Measurements from ENCODE around the gene ASCC3.
"Not testable (repeated sequence)": the region's sequence is repeated elsewhere in the genome, so short reads cannot be mapped to it uniquely, and the experiment has no call there.

Gene ASCC3

GRCh38 chr6:100665041-100665380 lies 216.1 kb downstream of the ASCC3 start:
- Mint-ChIP-seq H3K27ac (peak overlapping the region; percentile 11), H3K27me3 (ENCODE audit: low read depth) (no peaks in the 10 kb centered on the region), H3K36me3 (ENCODE audit: low read depth) (no peaks in the 10 kb centered on the region), H3K4me3 (no peak overlapping the region), H3K4me1 (ENCODE audit: low read depth) (peaks cover 5% of the 10 kb centered on the region), H3K9me3 (no peaks in the 10 kb centered on the region)
- DNase-seq (ENCODE audit: low spot score) = no peak

GRCh38 chr6:100664274-100665040 lies 216.7 kb downstream of the ASCC3 start:
- Mint-ChIP-seq H3K36me3 (ENCODE audit: low read depth) (no peaks in the 10 kb centered on the region), H3K9me3 (no peaks in the 10 kb centered on the region), H3K4me3 (no peak overlapping the region), H3K27me3 (ENCODE audit: low read depth) (no peaks in the 10 kb centered on the region), H3K27ac (peak overlapping the region; percentile 11), H3K4me1 (ENCODE audit: low read depth) (peaks cover 5% of the 10 kb centered on the region)
- no peak for DNase-seq (ENCODE audit: low spot score)

- DNase-seq (ENCODE audit: low spot score) = no peak
- no peak overlapping the region for H3K4me3 Mint-ChIP-seq
- no peak overlapping the region for H3K27ac Mint-ChIP-seq
- no peaks in the 10 kb centered on the region for H3K9me3 Mint-ChIP-seq
- H3K27me3 Mint-ChIP-seq (ENCODE audit: low read depth) = no peaks in the 10 kb centered on the region
- peaks cover 5% of the 10 kb centered on the region for H3K4me1 Mint-ChIP-seq (ENCODE audit: low read depth)
- H3K36me3 Mint-ChIP-seq (ENCODE audit: low read depth) = no peaks in the 10 kb centered on the region
Observed at GRCh38 chr6:100663219-100663863, 217.8 kb downstream of the ASCC3 start.

- Mint-ChIP-seq H3K27ac (no peak overlapping the region), H3K36me3 (ENCODE audit: low read depth) (no peaks in the 10 kb centered on the region), H3K4me1 (ENCODE audit: low read depth) (peaks cover 5% of the 10 kb centered on the region), H3K4me3 (no peak overlapping the region), H3K9me3 (no peaks in the 10 kb centered on the region), H3K27me3 (ENCODE audit: low read depth) (no peaks in the 10 kb centered on the region)
- no peak for DNase-seq (ENCODE audit: low spot score)
Observed at GRCh38 chr6:100662264-100662663, 218.9 kb downstream of the ASCC3 start.

GRCh38 chr6:100658486-100658885 lies 222.6 kb downstream of the ASCC3 start:
- Mint-ChIP-seq H3K4me1 (ENCODE audit: low read depth) (no peaks in the 10 kb centered on the region), H3K9me3 (no peaks in the 10 kb centered on the region), H3K4me3 (no peak overlapping the region), H3K36me3 (ENCODE audit: low read depth) (peaks cover 4% of the 10 kb centered on the region), H3K27ac (no peak overlapping the region), H3K27me3 (ENCODE audit: low read depth) (no peaks in the 10 kb centered on the region)
- DNase-seq (ENCODE audit: low spot score) = no peak

GRCh38 chr6:100657678-100658330 lies 223.3 kb downstream of the ASCC3 start:
- no peaks in the 10 kb centered on the region for H3K4me1 Mint-ChIP-seq (ENCODE audit: low read depth)
- H3K9me3 Mint-ChIP-seq = no peaks in the 10 kb centered on the region
- no peak overlapping the region for H3K27ac Mint-ChIP-seq
- H3K27me3 Mint-ChIP-seq (ENCODE audit: low read depth) = no peaks in the 10 kb centered on the region
- peaks cover 7% of the 10 kb centered on the region for H3K36me3 Mint-ChIP-seq (ENCODE audit: low read depth)
- no peak for DNase-seq (ENCODE audit: low spot score)
- no peak overlapping the region for H3K4me3 Mint-ChIP-seq

GRCh38 chr6:100641147-100641546 lies 240.0 kb downstream of the ASCC3 start:
- H3K27me3 Mint-ChIP-seq (ENCODE audit: low read depth); H3K27ac Mint-ChIP-seq; H3K4me1 Mint-ChIP-seq (ENCODE audit: low read depth); H3K9me3 Mint-ChIP-seq; DNase-seq (ENCODE audit: low spot score); H3K4me3 Mint-ChIP-seq: not testable (repeated sequence)
- peaks cover 61% of the 10 kb centered on the region for H3K36me3 Mint-ChIP-seq (ENCODE audit: low read depth)

- Mint-ChIP-seq H3K27ac (no peak overlapping the region), H3K4me1 (ENCODE audit: low read depth) (no peaks in the 10 kb centered on the region), H3K27me3 (ENCODE audit: low read depth) (no peaks in the 10 kb centered on the region), H3K36me3 (ENCODE audit: low read depth) (peaks cover 24% of the 10 kb centered on the region), H3K4me3 (no peak overlapping the region), H3K9me3 (peaks cover 4% of the 10 kb centered on the region)
- DNase-seq (ENCODE audit: low spot score) = no peak
Observed at GRCh38 chr6:100633096-100633777, 247.9 kb downstream of the ASCC3 start.

- DNase-seq (ENCODE audit: low spot score) = no peak
- H3K4me1 Mint-ChIP-seq (ENCODE audit: low read depth) = no peaks in the 10 kb centered on the region
- H3K9me3 Mint-ChIP-seq = no peaks in the 10 kb centered on the region
- peaks cover 13% of the 10 kb centered on the region for H3K36me3 Mint-ChIP-seq (ENCODE audit: low read depth)
- H3K27ac Mint-ChIP-seq = no peak overlapping the region
- H3K27me3 Mint-ChIP-seq (ENCODE audit: low read depth) = no peaks in the 10 kb centered on the region
- no peak overlapping the region for H3K4me3 Mint-ChIP-seq
Observed at GRCh38 chr6:100630536-100630935, 250.6 kb downstream of the ASCC3 start.

- Mint-ChIP-seq H3K4me1 (ENCODE audit: low read depth) (no peaks in the 10 kb centered on the region), H3K27ac (no peak overlapping the region), H3K4me3 (no peak overlapping the region), H3K27me3 (ENCODE audit: low read depth) (no peaks in the 10 kb centered on the region), H3K9me3 (no peaks in the 10 kb centered on the region), H3K36me3 (ENCODE audit: low read depth) (peaks cover 21% of the 10 kb centered on the region)
- no peak for DNase-seq (ENCODE audit: low spot score)
Observed at GRCh38 chr6:100627911-100628758, 253.0 kb downstream of the ASCC3 start.

GRCh38 chr6:100626721-100627120 lies 254.4 kb downstream of the ASCC3 start:
- Mint-ChIP-seq H3K9me3 (peaks cover 7% of the 10 kb centered on the region), H3K27ac (no peak overlapping the region), H3K4me1 (ENCODE audit: low read depth) (no peaks in the 10 kb centered on the region), H3K27me3 (ENCODE audit: low read depth) (no peaks in the 10 kb centered on the region), H3K36me3 (ENCODE audit: low read depth) (peaks cover 28% of the 10 kb centered on the region), H3K4me3 (no peak overlapping the region)
- DNase-seq (ENCODE audit: low spot score) = no peak

GRCh38 chr6:100622907-100623692 lies 258.0 kb downstream of the ASCC3 start:
- Mint-ChIP-seq H3K4me3 (no peak overlapping the region), H3K4me1 (ENCODE audit: low read depth) (no peaks in the 10 kb centered on the region), H3K36me3 (ENCODE audit: low read depth) (peaks cover 42% of the 10 kb centered on the region), H3K9me3 (peaks cover 11% of the 10 kb centered on the region), H3K27me3 (ENCODE audit: low read depth) (no peaks in the 10 kb centered on the region), H3K27ac (no peak overlapping the region)
- no peak for DNase-seq (ENCODE audit: low spot score)
